Ishikawa (cell line): Measurements from ENCODE around the gene TMPRSS7.

Experiments
- CEBPB ChIP-seq: IDR thresholded peaks from 2 replicates; pipeline ENCODE4 v1.6.1; 2012
- CREB1 ChIP-seq: IDR thresholded peaks from 2 replicates; pipeline ENCODE4 v1.6.1; 2012; ENCODE audit warnings: low read depth
- EGR1 ChIP-seq: IDR thresholded peaks from 2 replicates; pipeline ENCODE4 v1.6.1; 2012
- EP300 ChIP-seq: IDR thresholded peaks from 2 replicates; pipeline ENCODE4 v1.6.1; 2012; ENCODE audit warnings: borderline replicate concordance
- FOXM1 ChIP-seq: IDR thresholded peaks from 2 replicates; pipeline ENCODE4 v1.6.1; 2012; ENCODE audit warnings: low read depth, borderline replicate concordance
- MAX ChIP-seq: IDR thresholded peaks from 2 replicates; pipeline ENCODE4 v1.6.1; 2012
- NFIC ChIP-seq: IDR thresholded peaks from 2 replicates; pipeline ENCODE4 v1.6.1; 2012
- RAD21 ChIP-seq: IDR thresholded peaks from 2 replicates; pipeline ENCODE4 v1.6.1; 2012; ENCODE audit warnings: low read depth
- REST ChIP-seq: IDR thresholded peaks from 2 replicates; pipeline ENCODE4 v1.6.1; 2012; ENCODE audit warnings: low read depth, mild to moderate bottlenecking
- TAF1 ChIP-seq: IDR thresholded peaks from 2 replicates; pipeline ENCODE4 v1.6.1; 2012; ENCODE audit warnings: low read depth, mild to moderate bottlenecking
- TCF12 ChIP-seq: IDR thresholded peaks from 2 replicates; pipeline ENCODE4 v1.6.1; 2012; ENCODE audit warnings: low read depth
- TEAD4 ChIP-seq: IDR thresholded peaks from 2 replicates; pipeline ENCODE4 v1.6.1; 2012
- USF1 ChIP-seq: IDR thresholded peaks from 2 replicates; pipeline ENCODE4 v1.6.1; 2012
- YY1 ChIP-seq: IDR thresholded peaks from 2 replicates; pipeline ENCODE4 v1.6.1; 2012; ENCODE audit warnings: low read depth
- ZBTB7A ChIP-seq: IDR thresholded peaks from 2 replicates; pipeline ENCODE4 v1.6.1; 2012; ENCODE audit warnings: low read depth

Gene TMPRSS7

GRCh38 chr3:112002096-112002971 is 32.2 kb upstream of the TMPRSS7 start:
- TF ChIP-seq TAF1 = no peak
- TF ChIP-seq CEBPB = no peak
- TF ChIP-seq EP300 = no peak
- no peak for TF ChIP-seq NFIC
- no peak for TF ChIP-seq MAX
- no peak for TF ChIP-seq RAD21
- no peak for TF ChIP-seq EGR1
- TF ChIP-seq FOXM1 = no peak
- no peak for TF ChIP-seq TEAD4
- TF ChIP-seq ZBTB7A = no peak
- no peak for TF ChIP-seq CREB1
- no peak for TF ChIP-seq TCF12

GRCh38 chr3:112003321-112004080 is 31.0 kb upstream of the TMPRSS7 start:
- no peak for TF ChIP-seq TEAD4
- TF ChIP-seq EP300 = no peak
- TF ChIP-seq TCF12 = no peak
- TF ChIP-seq CEBPB = no peak
- no peak for TF ChIP-seq NFIC
- no peak for TF ChIP-seq MAX
- no peak for TF ChIP-seq RAD21
- no peak for TF ChIP-seq ZBTB7A
- no peak for TF ChIP-seq CREB1
- TF ChIP-seq EGR1 = no peak
- no peak for TF ChIP-seq FOXM1
- TF ChIP-seq REST = no peak
- no peak for TF ChIP-seq YY1
- TF ChIP-seq USF1 = no peak
- TF ChIP-seq TAF1 = no peak

- TF ChIP-seq ZBTB7A (no peak), CREB1 (no peak), YY1 (no peak), REST (no peak), EGR1 (no peak), CEBPB (no peak), TAF1 (no peak), TCF12 (no peak), RAD21 (no peak)
Observed at GRCh38 chr3:112004187-112004586, 30.3 kb upstream of the TMPRSS7 start.

- no peak for TF ChIP-seq REST
Observed at GRCh38 chr3:112004669-112005068, 29.9 kb upstream of the TMPRSS7 start.
